Stomach (tissue), 4 donors: ENCODE measurements around the gene SNX13.

Experiments used
- CTCF ChIP-seq, 7 experiments: fragments of 450-650 bp in 4 of 7; fragments of 200-600 bp in 3 of 7; sonication (generic) in 3 of 7; IDR thresholded peaks; one replicate each; pipeline ENCODE4 v1.5.1; 2016 to 2019; ENCODE audit warnings: antibody characterized with exemption in 7 of 7, control low read depth in 2 of 7, mild to moderate bottlenecking in 1 of 7
- POLR2AphosphoS5 ChIP-seq, 3 donors: sonication (generic); formaldehyde crosslinking; IDR thresholded peaks; one replicate each; pipeline ENCODE4 v1.6.1; 2016; ENCODE audit warnings: antibody characterized with exemption in 3 of 3

DNA sequence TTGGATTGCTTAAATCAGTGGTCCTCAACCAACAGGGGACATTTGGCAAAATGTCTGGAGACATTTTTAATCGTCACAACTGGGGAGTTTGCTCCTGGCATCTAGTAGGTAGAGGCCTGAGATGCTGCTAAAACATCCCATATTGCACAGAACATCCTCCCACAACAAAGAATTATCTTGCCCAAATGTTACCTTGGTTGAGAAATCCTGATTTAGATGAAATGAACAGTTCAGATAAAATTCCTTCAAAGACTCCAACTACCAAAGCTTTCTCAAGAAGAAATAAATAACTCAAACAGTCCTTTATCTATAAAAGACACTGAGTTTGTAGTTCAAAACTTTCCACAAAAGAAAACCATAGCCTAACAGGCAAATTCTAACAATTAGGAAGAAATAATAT lies 160.9 kb downstream of the SNX13 start:
- TF ChIP-seq CTCF (IDR thresholded peaks at IDR 0.05), result no peak
- TF ChIP-seq POLR2AphosphoS5 (IDR thresholded peaks at IDR 0.05), result no peak
